SK-N-SH (cell line): ENCODE measurements around the gene OPCML. TPM values are rescaled to one million over a fixed set of nuclear protein-coding genes. Genes with fewer than 3 reads are reported as not detected.

ENCODE experiments used
- CTCF ChIA-PET: fragments of 300-600, 350-600 bp; formaldehyde crosslinking; extraction: SDS; loops from one replicate; lab custom pipeline; 2021; lab: Yijun Ruan, JAX
- POLR2A ChIA-PET: fragments of 350-600 bp; sonication (Branson Sonifier 250); formaldehyde crosslinking; extraction: SDS; loops from one replicate; lab custom pipeline; 2020; ENCODE audit warnings: antibody characterized with exemption, inconsistent platforms; lab: Yijun Ruan, JAX
- DNase-seq: peaks from one replicate; pipeline ENCODE4 v3.0.0; 2012
- H2AFZ ChIP-seq: fragments of 200-600 bp; sonication (generic); 2 replicates; pipeline ENCODE4 v1.8.1; 2016; ENCODE audit warnings: antibody characterized with exemption, mild to moderate bottlenecking, low read depth
- H3F3A ChIP-seq: fragments of 200-600 bp; sonication (generic); replicated peaks from 2 replicates; pipeline ENCODE3; 2016; ENCODE audit warnings: antibody characterized with exemption, mild to moderate bottlenecking; ENCODE audit not compliant: insufficient read depth
- H3K27ac ChIP-seq, 2 experiments: fragments of 200-500 bp in 1 of 2; fragments of 200-600 bp in 1 of 2; sonication (Bioruptor generic) in 1 of 2; sonication (generic), shearing (Covaris generic) in 1 of 2; 2 replicates each; pipeline versions ENCODE4 v1.5.1 to v1.6.1; 2014 to 2016; ENCODE audit warnings: low read depth in 2 of 2, inconsistent platforms in 1 of 2, low read length in 1 of 2, mild to moderate bottlenecking in 1 of 2, mixed read lengths in 1 of 2
- H3K27me3 ChIP-seq: fragments of 200-600 bp; sonication (generic), shearing (Covaris generic); 2 replicates; pipeline ENCODE4 v1.6.1; 2016; ENCODE audit warnings: mixed run types; ENCODE audit not compliant: insufficient read depth
- H3K36me3 ChIP-seq, 2 experiments: fragments of 200-500 bp in 1 of 2; fragments of 200-600 bp in 1 of 2; sonication (Bioruptor generic) in 1 of 2; sonication (generic) in 1 of 2; replicated peaks in 1 of 2; 2 replicates each; pipeline versions ENCODE3 to v1.5.1; 2014 to 2016; ENCODE audit warnings: low read length in 1 of 2, mild to moderate bottlenecking in 1 of 2; ENCODE audit not compliant: insufficient read depth in 2 of 2, control insufficient read depth in 1 of 2
- H3K4me1 ChIP-seq, 2 experiments: fragments of 200-500 bp in 1 of 2; fragments of 200-600 bp in 1 of 2; sonication (Bioruptor generic) in 1 of 2; sonication (generic), shearing (Covaris generic) in 1 of 2; 2 replicates each; pipeline versions ENCODE4 v1.5.1 to v1.6.1; 2014 to 2016; ENCODE audit warnings: low read depth in 1 of 2, low read length in 1 of 2, mixed run types in 1 of 2; ENCODE audit not compliant: insufficient read depth in 2 of 2, control insufficient read depth in 1 of 2
- H3K4me2 ChIP-seq: fragments of 200-600 bp; sonication (generic), shearing (Covaris generic); 2 replicates; pipeline ENCODE4 v1.6.1; 2017; ENCODE audit warnings: mixed run types
- H3K4me3 ChIP-seq, 2 experiments: fragments of 200-500 bp in 1 of 2; fragments of 200-600 bp in 1 of 2; sonication (Bioruptor generic) in 1 of 2; sonication (generic), shearing (Covaris generic) in 1 of 2; 2 replicates each; pipeline versions ENCODE4 v1.5.1 to v1.8.1; 2014 to 2016; ENCODE audit warnings: low read depth in 2 of 2, inconsistent platforms in 1 of 2, low read length in 1 of 2, mild to moderate bottlenecking in 1 of 2, mixed read lengths in 1 of 2, moderate library complexity in 1 of 2
- H3K79me2 ChIP-seq: fragments of 200-600 bp; sonication (generic); 2 replicates; pipeline ENCODE4 v1.8.1; 2017; ENCODE audit warnings: mild to moderate bottlenecking; ENCODE audit not compliant: insufficient read depth
- H3K9ac ChIP-seq: fragments of 200-600 bp; sonication (generic); 2 replicates; pipeline ENCODE4 v1.6.1; 2017; ENCODE audit warnings: mixed run types
- H3K9me2 ChIP-seq: fragments of 200-600 bp; sonication (generic); 2 replicates; pipeline ENCODE4 v1.6.1; 2017; ENCODE audit warnings: mixed run types
- H3K9me3 ChIP-seq: fragments of 200-600 bp; sonication (generic); 2 replicates; pipeline ENCODE4 v1.6.1; 2017; ENCODE audit warnings: mixed run types, mild to moderate bottlenecking, moderate library complexity
- H4K20me1 ChIP-seq: fragments of 200-600 bp; sonication (generic); 2 replicates; pipeline ENCODE4 v1.6.1; 2017; ENCODE audit warnings: mild to moderate bottlenecking, mixed run types; ENCODE audit not compliant: insufficient read depth
- ELF1 ChIP-seq: IDR thresholded peaks from 2 replicates; pipeline ENCODE4 v1.4.0; 2012
- EZH2phosphoT487 ChIP-seq: fragments of 200-600 bp; sonication (generic); IDR thresholded peaks from 2 replicates; pipeline ENCODE4 v1.6.1; 2017; ENCODE audit warnings: low read depth, mixed run types, mild to moderate bottlenecking, antibody characterized with exemption, moderate library complexity, borderline replicate concordance
- JUND ChIP-seq: IDR thresholded peaks from 2 replicates; pipeline ENCODE4 v1.4.0; 2012
- MEF2A ChIP-seq: IDR thresholded peaks from 2 replicates; pipeline ENCODE4 v1.4.0; 2012; ENCODE audit warnings: low read depth, borderline replicate concordance
- NFIC ChIP-seq: IDR thresholded peaks from 2 replicates; pipeline ENCODE4 v1.4.0; 2012; ENCODE audit warnings: borderline replicate concordance
- RCOR1 ChIP-seq: fragments of 150-350 bp; IDR thresholded peaks from 2 replicates; pipeline ENCODE4 v1.6.1; 2017; ENCODE audit warnings: antibody characterized with exemption, low read length
- RXRA ChIP-seq: IDR thresholded peaks from 2 replicates; pipeline ENCODE4 v1.4.0; 2012; ENCODE audit warnings: low read depth, mild to moderate bottlenecking, borderline replicate concordance
- SIN3A ChIP-seq: IDR thresholded peaks from 2 replicates; pipeline ENCODE4 v1.6.1; 2012; ENCODE audit warnings: low read depth, mild to moderate bottlenecking, low read length, moderate library complexity, borderline replicate concordance
- SMC3 ChIP-seq: IDR thresholded peaks from 2 replicates; pipeline ENCODE4 v1.6.1; 2012; ENCODE audit warnings: low read depth, low read length, improper control_type of control experiment
- TAF1 ChIP-seq: IDR thresholded peaks from 2 replicates; pipeline ENCODE4 v1.6.1; 2012; ENCODE audit warnings: low read depth, mild to moderate bottlenecking, low read length, moderate library complexity, borderline replicate concordance
- WGBS: methylation state at CpG from one replicate; pipeline ENCODE4 v1.1.6; 2017; ENCODE audit warnings: low lambda C conversion rate; 5-methylcytosine and 5-hydroxymethylcytosine counted together
- polyA plus RNA-seq, 3 experiments: library from polyadenylated mRNA; depleted of rRNA; stranded (reverse); fragments of >200 nt; gene quantifications; 2 replicates each; pipeline ENCODE4 v1.2.3, GENCODE V29; 2012
- TF ChIP-seq, protein P1 (sequence below): IDR thresholded peaks from 2 replicates; pipeline ENCODE4; 2012
- TF ChIP-seq, protein P2 (sequence below): IDR thresholded peaks from 2 replicates; pipeline ENCODE4 v1.6.1; 2012; ENCODE audit warnings: mild to moderate bottlenecking, low read depth, low read length, moderate library complexity
- TF ChIP-seq, protein P3 (sequence below): fragments of 150-350 bp; IDR thresholded peaks from 2 replicates; pipeline ENCODE4 v1.6.1; 2016; ENCODE audit warnings: mild to moderate bottlenecking, low read depth, low read length
- TF ChIP-seq, protein P4 (sequence below): fragments of 200-600 bp; sonication (generic); IDR thresholded peaks from 2 replicates; pipeline ENCODE4 v1.6.1; 2017; ENCODE audit warnings: antibody characterized with exemption, mild to moderate bottlenecking, moderate library complexity
- TF ChIP-seq, protein P5 (sequence below): IDR thresholded peaks from 2 replicates; pipeline ENCODE4 v1.4.0; 2012; ENCODE audit warnings: low read depth, borderline replicate concordance

The OPCML gene
- polyA plus RNA-seq, 1 of the 3 experiments (the other 2 are of a cell fraction) = not detected

DNA sequence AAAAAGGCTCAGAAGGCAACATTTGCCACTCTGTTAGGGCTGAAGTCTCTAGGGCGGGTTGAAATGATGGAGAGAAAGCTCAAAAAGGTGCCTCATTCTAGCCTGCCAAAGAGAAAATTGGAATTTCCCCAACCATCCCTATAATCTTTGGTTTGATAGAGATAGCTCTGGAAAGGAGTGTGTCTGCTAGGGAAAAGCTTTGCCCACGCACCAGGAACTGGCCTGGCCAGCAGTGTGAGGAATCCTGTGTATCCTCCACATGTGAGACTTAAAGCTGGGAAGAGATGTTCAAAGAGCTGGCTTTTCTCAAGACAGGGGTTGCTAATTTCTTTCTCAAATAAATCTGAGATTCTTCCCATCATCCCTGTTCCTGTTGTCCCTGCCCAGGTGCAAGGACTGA lies 193.7 kb downstream of the OPCML start:
- TF ChIP-seq SIN3A = no peak
- TF ChIP-seq, protein P1, sequence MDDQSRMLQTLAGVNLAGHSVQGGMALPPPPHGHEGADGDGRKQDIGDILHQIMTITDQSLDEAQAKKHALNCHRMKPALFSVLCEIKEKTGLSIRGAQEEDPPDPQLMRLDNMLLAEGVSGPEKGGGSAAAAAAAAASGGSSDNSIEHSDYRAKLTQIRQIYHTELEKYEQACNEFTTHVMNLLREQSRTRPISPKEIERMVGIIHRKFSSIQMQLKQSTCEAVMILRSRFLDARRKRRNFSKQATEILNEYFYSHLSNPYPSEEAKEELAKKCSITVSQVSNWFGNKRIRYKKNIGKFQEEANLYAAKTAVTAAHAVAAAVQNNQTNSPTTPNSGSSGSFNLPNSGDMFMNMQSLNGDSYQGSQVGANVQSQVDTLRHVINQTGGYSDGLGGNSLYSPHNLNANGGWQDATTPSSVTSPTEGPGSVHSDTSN = no peak
- no peak for TF ChIP-seq MEF2A
- TF ChIP-seq, protein P2, sequence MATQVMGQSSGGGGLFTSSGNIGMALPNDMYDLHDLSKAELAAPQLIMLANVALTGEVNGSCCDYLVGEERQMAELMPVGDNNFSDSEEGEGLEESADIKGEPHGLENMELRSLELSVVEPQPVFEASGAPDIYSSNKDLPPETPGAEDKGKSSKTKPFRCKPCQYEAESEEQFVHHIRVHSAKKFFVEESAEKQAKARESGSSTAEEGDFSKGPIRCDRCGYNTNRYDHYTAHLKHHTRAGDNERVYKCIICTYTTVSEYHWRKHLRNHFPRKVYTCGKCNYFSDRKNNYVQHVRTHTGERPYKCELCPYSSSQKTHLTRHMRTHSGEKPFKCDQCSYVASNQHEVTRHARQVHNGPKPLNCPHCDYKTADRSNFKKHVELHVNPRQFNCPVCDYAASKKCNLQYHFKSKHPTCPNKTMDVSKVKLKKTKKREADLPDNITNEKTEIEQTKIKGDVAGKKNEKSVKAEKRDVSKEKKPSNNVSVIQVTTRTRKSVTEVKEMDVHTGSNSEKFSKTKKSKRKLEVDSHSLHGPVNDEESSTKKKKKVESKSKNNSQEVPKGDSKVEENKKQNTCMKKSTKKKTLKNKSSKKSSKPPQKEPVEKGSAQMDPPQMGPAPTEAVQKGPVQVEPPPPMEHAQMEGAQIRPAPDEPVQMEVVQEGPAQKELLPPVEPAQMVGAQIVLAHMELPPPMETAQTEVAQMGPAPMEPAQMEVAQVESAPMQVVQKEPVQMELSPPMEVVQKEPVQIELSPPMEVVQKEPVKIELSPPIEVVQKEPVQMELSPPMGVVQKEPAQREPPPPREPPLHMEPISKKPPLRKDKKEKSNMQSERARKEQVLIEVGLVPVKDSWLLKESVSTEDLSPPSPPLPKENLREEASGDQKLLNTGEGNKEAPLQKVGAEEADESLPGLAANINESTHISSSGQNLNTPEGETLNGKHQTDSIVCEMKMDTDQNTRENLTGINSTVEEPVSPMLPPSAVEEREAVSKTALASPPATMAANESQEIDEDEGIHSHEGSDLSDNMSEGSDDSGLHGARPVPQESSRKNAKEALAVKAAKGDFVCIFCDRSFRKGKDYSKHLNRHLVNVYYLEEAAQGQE = no peak
- TF ChIP-seq NFIC = no peak
- no peak for TF ChIP-seq TAF1
- TF ChIP-seq JUND = no peak
- TF ChIP-seq, protein P3, sequence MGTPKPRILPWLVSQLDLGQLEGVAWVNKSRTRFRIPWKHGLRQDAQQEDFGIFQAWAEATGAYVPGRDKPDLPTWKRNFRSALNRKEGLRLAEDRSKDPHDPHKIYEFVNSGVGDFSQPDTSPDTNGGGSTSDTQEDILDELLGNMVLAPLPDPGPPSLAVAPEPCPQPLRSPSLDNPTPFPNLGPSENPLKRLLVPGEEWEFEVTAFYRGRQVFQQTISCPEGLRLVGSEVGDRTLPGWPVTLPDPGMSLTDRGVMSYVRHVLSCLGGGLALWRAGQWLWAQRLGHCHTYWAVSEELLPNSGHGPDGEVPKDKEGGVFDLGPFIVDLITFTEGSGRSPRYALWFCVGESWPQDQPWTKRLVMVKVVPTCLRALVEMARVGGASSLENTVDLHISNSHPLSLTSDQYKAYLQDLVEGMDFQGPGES = no peak
- TF ChIP-seq ELF1 = no peak
- TF ChIP-seq, protein P4, sequence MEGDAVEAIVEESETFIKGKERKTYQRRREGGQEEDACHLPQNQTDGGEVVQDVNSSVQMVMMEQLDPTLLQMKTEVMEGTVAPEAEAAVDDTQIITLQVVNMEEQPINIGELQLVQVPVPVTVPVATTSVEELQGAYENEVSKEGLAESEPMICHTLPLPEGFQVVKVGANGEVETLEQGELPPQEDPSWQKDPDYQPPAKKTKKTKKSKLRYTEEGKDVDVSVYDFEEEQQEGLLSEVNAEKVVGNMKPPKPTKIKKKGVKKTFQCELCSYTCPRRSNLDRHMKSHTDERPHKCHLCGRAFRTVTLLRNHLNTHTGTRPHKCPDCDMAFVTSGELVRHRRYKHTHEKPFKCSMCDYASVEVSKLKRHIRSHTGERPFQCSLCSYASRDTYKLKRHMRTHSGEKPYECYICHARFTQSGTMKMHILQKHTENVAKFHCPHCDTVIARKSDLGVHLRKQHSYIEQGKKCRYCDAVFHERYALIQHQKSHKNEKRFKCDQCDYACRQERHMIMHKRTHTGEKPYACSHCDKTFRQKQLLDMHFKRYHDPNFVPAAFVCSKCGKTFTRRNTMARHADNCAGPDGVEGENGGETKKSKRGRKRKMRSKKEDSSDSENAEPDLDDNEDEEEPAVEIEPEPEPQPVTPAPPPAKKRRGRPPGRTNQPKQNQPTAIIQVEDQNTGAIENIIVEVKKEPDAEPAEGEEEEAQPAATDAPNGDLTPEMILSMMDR = no peak
- no peak for TF ChIP-seq RCOR1
- TF ChIP-seq, protein P5, sequence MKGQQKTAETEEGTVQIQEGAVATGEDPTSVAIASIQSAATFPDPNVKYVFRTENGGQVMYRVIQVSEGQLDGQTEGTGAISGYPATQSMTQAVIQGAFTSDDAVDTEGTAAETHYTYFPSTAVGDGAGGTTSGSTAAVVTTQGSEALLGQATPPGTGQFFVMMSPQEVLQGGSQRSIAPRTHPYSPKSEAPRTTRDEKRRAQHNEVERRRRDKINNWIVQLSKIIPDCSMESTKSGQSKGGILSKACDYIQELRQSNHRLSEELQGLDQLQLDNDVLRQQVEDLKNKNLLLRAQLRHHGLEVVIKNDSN = no peak
- no peak for TF ChIP-seq EZH2phosphoT487
- TF ChIP-seq SMC3 = no peak
- no peak for TF ChIP-seq RXRA
- TF ChIP-seq, all 33 proteins: peak for 0
- Histone ChIP-seq H3K9me3 (no peaks in the 10 kb centered on the region), H3K4me1 (no peaks in the 10 kb centered on the region), H3K79me2 (no peaks in the 10 kb centered on the region), H2AFZ (no peak overlapping the region), H3K27me3 (no peaks in the 10 kb centered on the region), H4K20me1 (no peaks in the 10 kb centered on the region), H3K9ac (no peak overlapping the region), H3F3A (no peaks in the 10 kb centered on the region), H3K4me2 (no peak overlapping the region), H3K36me3 (no peaks in the 10 kb centered on the region), H3K9me2 (no peaks in the 10 kb centered on the region), H3K4me3 (no peak overlapping the region), H3K27ac (no peak overlapping the region)
- WGBS = 5% methylated on average over 2 of the region's 2 CpGs
- no peak for DNase-seq
- ChIA-PET POLR2A (no interaction called here), CTCF (interaction anchor here (0.6 to 1.3 kb wide), 3 partner anchors 93 to 483 kb away, joined by 3 read pairs; no protein-coding TSS in a partner anchor)
